SK-N-MC (cell line): ENCODE measurements around the gene NTRK1.

ENCODE experiments used
- EZH2 ChIP-seq: fragments of 200-600 bp; sonication (generic); IDR thresholded peaks from one replicate; pipeline ENCODE4 v1.6.1; 2017; ENCODE audit warnings: antibody characterized with exemption
- POLR2AphosphoS5 ChIP-seq: IDR thresholded peaks from 2 replicates; pipeline ENCODE4 v1.6.1; 2012; ENCODE audit warnings: mild to moderate bottlenecking, low read depth, low read length, borderline replicate concordance

DNA sequence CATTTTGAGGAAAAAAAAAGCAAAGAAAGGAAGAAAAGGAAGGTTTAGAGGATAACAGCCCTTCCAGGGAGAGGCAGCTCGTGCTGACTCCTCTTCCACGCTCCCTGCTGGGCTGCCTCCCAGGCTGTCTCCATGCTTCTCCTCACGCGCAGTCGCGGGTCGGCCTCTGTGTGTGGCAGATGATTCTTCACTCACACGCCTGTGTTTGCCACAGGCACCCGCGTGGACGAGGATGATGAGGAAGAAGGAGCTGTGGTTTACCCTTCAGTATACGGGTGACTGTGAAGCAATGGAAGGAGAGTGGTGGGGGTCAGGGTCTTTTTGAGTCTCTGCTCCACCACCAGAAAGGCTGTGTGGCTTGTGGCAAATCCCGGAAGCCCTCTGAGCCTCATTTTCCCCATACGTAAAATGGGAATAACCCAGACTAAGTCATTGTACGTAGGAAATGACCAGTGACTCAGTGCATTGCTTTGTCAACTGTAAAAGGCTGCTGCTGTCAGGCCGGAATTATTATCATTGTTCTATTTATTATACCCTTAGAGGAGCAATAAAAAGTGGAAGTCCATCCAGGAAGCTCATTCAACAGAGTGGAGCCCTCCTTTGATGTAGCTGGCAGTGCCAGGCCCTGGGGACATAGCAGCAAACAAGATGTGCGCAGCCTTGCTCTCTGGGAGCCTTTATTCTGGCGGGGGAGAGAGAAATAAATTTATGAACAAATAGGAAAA is 32.1 kb upstream of the NTRK1 start:
- TF ChIP-seq POLR2AphosphoS5 = no peak
- no peak for TF ChIP-seq EZH2
